HAP-1 (cell line): ENCODE measurements around the gene ZNF652.

Experiments
- DNase-seq, 2 experiments: peaks; one replicate each; pipeline ENCODE4 v3.0.0-alpha.2; 2016 to 2020; ENCODE audit warnings: low spot score in 2 of 2
- H3K27me3 ChIP-seq: fragments of 250-450 bp; sonication (Bioruptor Pico); 2 replicates; pipeline ENCODE4 v1.5.1; 2020; ENCODE audit warnings: low read depth, mild to moderate bottlenecking, moderate library complexity
- H3K36me3 ChIP-seq: fragments of 250-450 bp; sonication (Bioruptor Pico); replicated peaks from 2 replicates; pipeline ENCODE4 v1.5.1; 2020; ENCODE audit warnings: mild to moderate bottlenecking
- H3K4me1 ChIP-seq: fragments of 250-450 bp; sonication (Bioruptor Pico); 2 replicates; pipeline ENCODE4 v1.5.1; 2020; ENCODE audit warnings: mild to moderate bottlenecking
- H3K4me3 ChIP-seq: fragments of 250-450 bp; sonication (Bioruptor Pico); 2 replicates; pipeline ENCODE4 v1.5.1; 2020; ENCODE audit warnings: mild to moderate bottlenecking, moderate library complexity
- H3K9me3 ChIP-seq: fragments of 250-450 bp; sonication (Bioruptor Pico); 2 replicates; pipeline ENCODE4 v1.5.1; 2020; ENCODE audit warnings: mild to moderate bottlenecking, moderate library complexity
- in situ Hi-C: fragments of 300-500 bp; cut with MboI; formaldehyde crosslinking; loops from 3 replicates; pipeline ENCODE4 v1.14.3; 2020; ENCODE audit warnings: low sequenced_read_pairs, inconsistent platforms, mixed read lengths

ZNF652 gene

DNA sequence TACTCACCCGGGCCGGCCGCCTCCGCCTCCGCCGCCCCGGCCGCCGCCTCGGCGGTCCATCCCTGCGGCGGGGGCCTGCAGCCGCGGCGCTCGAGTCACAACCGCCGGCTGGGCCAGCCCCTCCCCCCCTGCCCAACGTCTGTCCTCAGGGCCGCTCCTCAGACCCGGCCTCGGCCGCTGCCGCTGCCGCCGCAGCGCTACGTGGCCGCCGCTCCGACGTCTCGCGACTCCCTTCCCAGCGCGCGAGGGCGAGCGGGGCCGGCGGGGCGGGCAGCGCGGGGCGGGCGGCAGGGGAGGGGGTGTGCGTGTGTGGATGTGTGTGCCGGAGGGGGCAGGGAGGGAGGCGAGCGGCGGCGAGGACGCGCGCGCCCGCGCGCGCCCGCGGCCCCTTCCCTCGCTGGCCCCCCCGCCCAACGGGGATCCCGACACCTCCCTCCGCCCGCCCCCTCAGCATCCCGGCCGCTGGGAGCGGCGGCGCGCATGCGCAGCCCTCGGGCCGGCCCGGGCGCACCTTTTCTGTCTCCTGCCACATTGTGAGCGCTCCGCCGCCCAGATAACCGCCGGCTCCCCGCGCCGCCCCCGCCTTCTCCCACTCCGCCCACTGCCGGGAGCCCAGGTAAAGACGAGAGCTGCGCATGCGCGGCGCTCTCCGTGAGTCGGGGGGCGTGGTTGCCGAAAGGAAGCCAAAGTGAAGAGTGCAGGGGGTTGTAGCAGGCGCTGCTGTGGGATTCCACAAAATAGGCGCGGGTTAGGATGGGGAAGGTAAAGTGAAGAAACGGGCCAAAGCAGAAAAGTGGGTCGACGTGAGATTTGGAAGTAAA, at the start of gene ZNF652:
TSS of gene ZNF652 (minus strand) at position 349 of the 821 bp plus-strand sequence. CDS start 44,525 bp downstream, outside the sequence.
- in situ Hi-C loops = no loop called here
- Histone ChIP-seq H3K4me3 (peak within 1 kb of the TSS; percentile 76), H3K27me3 (no peaks in the 10 kb centered on the region), H3K36me3 (no peaks in the 10 kb centered on the region), H3K9me3 (no peaks in the 10 kb centered on the region), H3K4me1 (peaks cover 14% of the 10 kb centered on the region)
- DNase-seq = peak; percentile 88 to 96

DNA sequence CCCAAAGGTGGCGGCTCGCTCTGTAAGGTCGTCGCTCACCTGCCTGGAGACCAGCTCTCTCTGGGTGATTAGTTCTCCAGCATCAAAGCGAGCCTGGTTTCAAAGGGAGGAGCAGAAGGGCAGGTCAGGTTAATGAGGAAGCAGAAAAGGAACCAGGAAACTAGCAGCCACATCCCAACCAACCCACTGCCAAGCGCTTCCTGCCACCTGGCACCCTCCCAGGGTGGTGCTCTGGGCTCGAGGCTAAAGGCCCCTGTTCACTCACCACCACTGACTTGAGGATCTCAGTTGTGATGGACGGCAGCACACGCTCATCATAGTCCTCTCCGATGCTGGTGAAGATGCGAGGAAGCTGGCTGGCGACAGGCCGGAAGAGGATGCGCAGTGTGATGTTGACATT, 47.0 kb upstream of the ZNF652 start:
- 0 out of 2 replicates have a peak, but pooled peaks cover 2% of the 10 kb centered on the region for H3K4me1 ChIP-seq
- in situ Hi-C loops = loop anchor here (10.0 kb wide), 2 partner anchors 146 to 296 kb away; partner anchors contain the start of gene SLC35B1
- H3K9me3 ChIP-seq = no peaks in the 10 kb centered on the region
- no peak overlapping the region for H3K4me3 ChIP-seq
- no peaks in the 10 kb centered on the region for H3K27me3 ChIP-seq
- no peak for DNase-seq
- H3K36me3 ChIP-seq = peaks cover 83% of the 10 kb centered on the region

DNA sequence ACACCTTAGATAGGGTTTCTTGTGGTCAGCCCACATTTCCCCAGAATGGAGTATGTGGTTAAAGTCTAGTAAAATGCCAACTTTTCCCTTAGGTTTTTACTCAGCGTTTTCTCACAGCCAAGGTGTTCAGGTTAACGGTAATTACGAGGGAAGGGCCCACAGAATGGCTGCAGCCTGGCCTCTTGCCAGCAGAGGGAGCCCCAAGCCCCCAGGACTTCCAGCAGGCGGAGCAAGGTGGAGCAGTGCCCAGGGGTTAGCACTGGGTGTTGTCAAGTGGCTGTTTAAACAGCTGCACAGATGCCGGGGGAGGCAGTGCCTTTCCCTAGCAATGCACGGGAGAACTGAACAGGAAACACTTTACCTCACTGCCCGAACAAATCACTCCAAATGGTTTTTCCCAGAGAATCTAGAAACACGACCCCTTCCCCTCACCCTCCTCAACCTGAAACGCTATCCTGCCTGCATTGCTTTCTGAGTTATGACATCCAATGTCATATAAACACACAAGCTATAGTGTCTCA, 46.0 kb upstream of the ZNF652 start:
- Histone ChIP-seq H3K9me3 (no peaks in the 10 kb centered on the region), H3K27me3 (no peaks in the 10 kb centered on the region), H3K4me1 (no peaks in the 10 kb centered on the region), H3K36me3 (peaks cover 85% of the 10 kb centered on the region), H3K4me3 (no peak overlapping the region)
- in situ Hi-C loops = loop anchor here (10.0 kb wide), 2 partner anchors 147 to 297 kb away; partner anchors contain the start of gene SLC35B1
- peak; percentile 54 to 85 for DNase-seq

DNA sequence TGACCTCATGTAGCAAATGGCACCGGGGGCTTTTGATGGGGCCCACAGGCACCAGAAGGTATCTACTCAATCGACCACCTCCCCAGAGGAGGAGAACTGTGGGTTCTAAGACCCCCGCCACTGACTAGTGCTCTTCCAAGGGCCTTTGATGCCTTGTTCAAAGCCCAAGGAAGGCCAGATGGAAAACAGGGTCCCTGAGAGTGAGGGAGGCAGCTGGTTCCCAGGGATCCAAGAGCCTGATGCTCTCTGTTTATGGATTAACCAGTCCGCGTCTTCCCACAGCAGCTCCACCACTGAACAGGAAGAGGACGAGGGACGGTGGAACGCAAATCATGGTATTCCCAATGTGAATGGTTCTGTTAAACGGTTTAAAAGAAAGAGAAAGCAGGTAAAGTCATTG, 45.0 kb upstream of the ZNF652 start:
- in situ Hi-C loops = loop anchor here (10.0 kb wide), 2 partner anchors 148 to 298 kb away; partner anchors contain the start of gene SLC35B1
- peaks cover 77% of the 10 kb centered on the region for H3K36me3 ChIP-seq
- H3K27me3 ChIP-seq = no peaks in the 10 kb centered on the region
- no peak for DNase-seq
- no peaks in the 10 kb centered on the region for H3K9me3 ChIP-seq
- H3K4me3 ChIP-seq = no peak overlapping the region
- no peaks in the 10 kb centered on the region for H3K4me1 ChIP-seq

DNA sequence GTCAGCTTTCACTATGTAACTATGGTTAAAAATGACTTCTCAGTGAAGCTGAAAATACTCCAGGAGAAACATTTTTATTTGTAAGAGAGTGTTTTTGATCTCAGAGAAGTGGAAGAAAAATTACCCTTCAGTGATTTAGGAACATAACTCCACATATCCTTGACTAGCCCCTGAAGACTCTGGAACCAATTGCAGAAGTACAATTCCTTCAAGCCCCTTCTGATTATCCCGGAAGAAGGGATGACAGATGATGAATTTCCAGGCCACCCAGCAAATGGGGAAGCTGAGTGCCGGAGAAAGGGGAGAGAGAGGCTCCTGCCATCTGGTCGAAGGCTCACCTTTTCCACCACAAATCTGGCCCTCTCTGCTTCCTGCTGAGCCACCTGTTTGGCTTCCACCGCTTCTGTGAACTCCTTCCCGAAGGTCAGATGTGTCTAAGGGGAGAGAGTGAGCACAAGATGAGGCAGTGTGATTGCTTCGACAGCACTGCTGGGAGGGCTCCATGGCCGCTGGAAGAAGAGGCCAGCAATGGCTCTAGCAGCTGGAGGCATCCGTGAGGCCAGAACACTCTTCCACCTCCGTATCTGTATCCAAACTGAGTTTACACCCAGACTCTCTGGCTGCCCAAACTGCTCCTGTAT, 44.5 kb upstream of the ZNF652 start:
- Histone ChIP-seq H3K9me3 (no peaks in the 10 kb centered on the region), H3K4me1 (no peaks in the 10 kb centered on the region), H3K36me3 (peaks cover 72% of the 10 kb centered on the region), H3K27me3 (no peaks in the 10 kb centered on the region), H3K4me3 (no peak overlapping the region)
- no peak for DNase-seq
- in situ Hi-C loops = loop anchor here (10.0 kb wide), 2 partner anchors 148 to 298 kb away; partner anchors contain the start of gene SLC35B1

DNA sequence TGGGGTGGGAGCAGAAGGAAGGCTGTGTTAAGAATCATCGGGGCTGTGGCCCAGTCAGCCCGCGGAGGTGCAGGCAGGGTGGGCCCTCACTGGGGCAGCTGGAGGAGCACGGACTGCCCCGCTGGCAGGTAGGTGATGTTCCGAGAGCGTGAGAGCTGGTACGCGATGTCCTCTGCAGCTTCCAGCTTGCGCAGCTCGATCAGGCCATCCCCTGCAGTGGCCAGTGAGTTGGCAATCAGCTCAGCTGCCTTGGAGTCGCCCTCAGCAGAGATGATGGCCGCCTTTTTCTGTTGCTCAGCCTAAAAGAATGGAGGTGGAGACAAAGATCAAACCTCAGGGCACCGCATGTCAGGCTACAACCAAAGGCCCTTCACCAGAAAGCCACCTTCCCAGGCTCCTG, 42.9 kb upstream of the ZNF652 start:
- no peaks in the 10 kb centered on the region for H3K27me3 ChIP-seq
- in situ Hi-C loops = loop anchor here (10.0 kb wide), 2 partner anchors 150 to 300 kb away; partner anchors contain the start of gene SLC35B1
- H3K9me3 ChIP-seq = no peaks in the 10 kb centered on the region
- H3K36me3 ChIP-seq = peaks cover 57% of the 10 kb centered on the region
- DNase-seq = no peak
- no peaks in the 10 kb centered on the region for H3K4me1 ChIP-seq
- H3K4me3 ChIP-seq = no peak overlapping the region

DNA sequence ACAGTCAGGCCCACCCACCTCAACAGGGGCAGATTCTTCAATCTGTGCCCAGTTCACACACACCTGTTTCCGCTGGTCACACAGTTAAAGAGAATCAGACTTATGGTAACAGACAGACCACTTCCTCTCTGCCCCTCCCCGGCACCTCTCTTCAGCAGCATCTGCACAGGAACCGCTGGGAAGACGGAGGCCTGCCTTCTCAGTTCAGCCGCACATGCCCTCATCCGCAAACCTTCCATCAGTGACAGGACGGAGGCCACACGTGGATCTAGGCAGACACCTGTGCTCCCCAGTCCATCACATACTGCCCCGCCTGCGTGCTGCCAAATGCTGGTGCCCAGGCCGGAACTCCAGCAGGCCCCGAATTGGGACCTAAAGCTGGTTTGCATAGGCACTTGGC, 42.3 kb upstream of the ZNF652 start:
- H3K27me3 ChIP-seq = no peaks in the 10 kb centered on the region
- DNase-seq = no peak
- peaks cover 54% of the 10 kb centered on the region for H3K36me3 ChIP-seq
- no peaks in the 10 kb centered on the region for H3K9me3 ChIP-seq
- no peaks in the 10 kb centered on the region for H3K4me1 ChIP-seq
- in situ Hi-C loops = loop anchor here (10.0 kb wide), 2 partner anchors 150 to 300 kb away; partner anchors contain the start of gene SLC35B1
- H3K4me3 ChIP-seq = no peak overlapping the region

DNA sequence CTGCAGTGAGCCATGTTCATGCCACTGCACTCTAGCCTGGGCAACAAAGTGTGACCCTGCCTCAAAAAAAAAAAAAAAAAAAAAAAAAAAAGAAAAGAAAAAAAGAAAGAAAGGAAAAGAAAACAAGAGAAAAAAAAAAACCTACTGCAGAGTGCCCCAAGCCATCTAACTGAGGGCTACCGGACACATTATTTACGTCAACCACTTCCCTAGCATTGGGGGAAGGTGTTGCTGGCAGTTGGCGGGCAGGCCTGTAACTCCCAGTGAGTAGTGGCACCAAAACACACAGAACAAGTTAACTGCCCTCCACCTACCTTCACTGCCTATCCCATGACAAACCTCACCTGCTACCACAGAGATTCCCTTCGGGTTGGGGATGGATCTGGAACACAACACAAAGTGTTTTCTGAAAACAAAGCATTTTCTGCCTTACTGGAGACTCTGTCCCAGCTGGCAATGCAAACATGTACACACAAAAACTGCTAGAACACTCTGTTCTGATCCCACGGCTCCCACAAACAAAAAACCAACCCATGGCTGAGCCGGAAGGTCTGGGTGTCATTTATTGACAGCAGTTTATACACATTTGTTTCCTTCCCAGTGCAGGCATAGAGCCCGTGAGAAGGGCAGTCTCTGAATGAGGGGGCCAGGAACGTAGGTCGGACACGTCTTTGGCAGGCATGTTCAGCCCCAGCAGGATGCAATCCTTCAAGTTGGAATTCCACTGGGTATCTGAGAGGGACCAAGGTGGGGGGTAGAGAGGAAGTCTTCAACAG, 41.7 kb upstream of the ZNF652 start:
- no peaks in the 10 kb centered on the region for H3K27me3 ChIP-seq
- H3K4me1 ChIP-seq = no peaks in the 10 kb centered on the region
- in situ Hi-C loops = loop anchor here (10.0 kb wide), 2 partner anchors 151 to 301 kb away; partner anchors contain the start of gene SLC35B1
- H3K4me3 ChIP-seq = no peak overlapping the region
- H3K9me3 ChIP-seq = no peaks in the 10 kb centered on the region
- DNase-seq = no peak
- peaks cover 49% of the 10 kb centered on the region for H3K36me3 ChIP-seq

DNA sequence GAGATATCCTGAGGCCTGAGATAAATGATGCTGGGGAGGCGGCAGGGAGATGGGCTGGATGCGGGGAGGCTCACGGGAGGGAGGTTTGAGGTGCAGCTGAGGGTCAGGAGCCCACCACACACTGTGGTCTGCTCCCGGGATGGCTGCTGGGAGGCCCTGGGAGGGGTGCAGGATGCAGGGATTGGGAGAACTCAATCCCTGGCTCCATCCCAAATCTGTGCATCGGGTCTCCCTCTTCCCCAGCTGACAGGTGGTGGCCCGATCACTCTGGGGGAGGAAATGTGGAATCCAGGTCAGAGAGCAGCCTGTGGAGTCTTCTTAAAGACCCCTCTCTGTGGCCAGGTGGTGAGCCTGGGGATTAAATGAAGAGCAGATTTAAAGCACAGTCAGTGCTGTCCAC, 40.7 kb upstream of the ZNF652 start:
- H3K9me3 ChIP-seq = no peaks in the 10 kb centered on the region
- H3K27me3 ChIP-seq = no peaks in the 10 kb centered on the region
- peaks cover 39% of the 10 kb centered on the region for H3K36me3 ChIP-seq
- H3K4me3 ChIP-seq = no peak overlapping the region
- in situ Hi-C loops = loop anchor here (10.0 kb wide), 2 partner anchors 152 to 302 kb away; partner anchors contain the start of gene SLC35B1
- H3K4me1 ChIP-seq = no peaks in the 10 kb centered on the region
- no peak for DNase-seq

DNA sequence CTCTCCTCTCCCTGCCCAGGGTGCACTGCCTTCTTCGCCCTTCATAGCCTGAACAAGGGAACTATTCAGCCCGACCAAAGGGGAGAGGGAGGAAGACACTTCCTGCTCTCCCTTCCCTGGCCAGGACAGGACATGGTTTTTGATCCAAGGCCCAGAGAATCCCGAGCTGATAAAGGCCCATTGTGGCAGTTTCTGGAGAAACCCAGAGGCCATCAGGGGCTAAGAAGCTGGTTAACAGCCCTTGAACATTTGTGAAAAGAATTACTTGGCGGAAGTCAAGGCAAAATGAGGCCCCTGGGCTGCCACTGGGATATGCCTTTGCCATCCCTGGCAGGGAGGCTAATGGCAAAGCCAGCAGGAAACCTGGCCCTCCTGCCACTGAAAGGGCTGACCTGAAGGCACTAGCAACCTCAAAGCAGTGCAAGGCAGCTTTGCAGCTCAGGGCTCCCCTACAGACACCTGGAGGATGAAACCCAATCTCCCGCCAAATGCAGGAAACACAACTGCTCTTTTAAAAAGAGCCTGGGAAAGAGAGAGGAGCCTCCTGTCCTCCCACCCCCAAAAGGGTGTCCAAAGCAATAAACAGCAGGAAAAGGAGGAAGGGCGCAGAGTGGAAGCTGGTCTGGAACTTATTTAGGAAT, 40.0 kb upstream of the ZNF652 start:
- H3K4me3 ChIP-seq = no peak overlapping the region
- no peak for DNase-seq
- H3K27me3 ChIP-seq = no peaks in the 10 kb centered on the region
- in situ Hi-C loops = loop anchor here (10.0 kb wide), 2 partner anchors 153 to 303 kb away; partner anchors contain the start of gene SLC35B1
- H3K36me3 ChIP-seq = peaks cover 33% of the 10 kb centered on the region
- H3K9me3 ChIP-seq = no peaks in the 10 kb centered on the region
- no peaks in the 10 kb centered on the region for H3K4me1 ChIP-seq

DNA sequence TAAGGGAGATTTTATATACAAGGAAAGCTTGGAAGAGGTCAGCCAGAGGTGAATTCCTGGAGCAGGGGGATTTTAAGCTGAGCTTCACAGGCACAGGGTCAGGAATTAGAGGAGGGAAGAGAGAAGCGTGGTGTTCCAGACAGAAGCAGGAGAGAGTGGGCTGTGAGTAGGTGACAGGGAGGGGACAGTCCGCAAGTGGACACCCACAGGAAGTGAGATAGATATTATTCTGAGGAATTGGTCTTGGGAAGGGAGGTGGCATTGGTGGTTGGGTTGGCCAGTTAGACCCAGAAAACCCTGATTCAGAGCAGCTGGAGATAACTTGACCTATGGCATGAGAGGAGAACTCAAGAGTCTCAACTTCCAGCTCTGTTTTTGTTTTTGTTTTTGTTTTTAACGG, 37.9 kb upstream of the ZNF652 start:
- peaks cover 14% of the 10 kb centered on the region for H3K36me3 ChIP-seq
- no peaks in the 10 kb centered on the region for H3K27me3 ChIP-seq
- in situ Hi-C loops = loop anchor here (5.0 to 25.0 kb wide), 4 partner anchors 83 to 305 kb away; partner anchors contain the start of gene SLC35B1
- DNase-seq = no peak
- H3K4me1 ChIP-seq = no peaks in the 10 kb centered on the region
- H3K9me3 ChIP-seq = no peaks in the 10 kb centered on the region
- no peak overlapping the region for H3K4me3 ChIP-seq

DNA sequence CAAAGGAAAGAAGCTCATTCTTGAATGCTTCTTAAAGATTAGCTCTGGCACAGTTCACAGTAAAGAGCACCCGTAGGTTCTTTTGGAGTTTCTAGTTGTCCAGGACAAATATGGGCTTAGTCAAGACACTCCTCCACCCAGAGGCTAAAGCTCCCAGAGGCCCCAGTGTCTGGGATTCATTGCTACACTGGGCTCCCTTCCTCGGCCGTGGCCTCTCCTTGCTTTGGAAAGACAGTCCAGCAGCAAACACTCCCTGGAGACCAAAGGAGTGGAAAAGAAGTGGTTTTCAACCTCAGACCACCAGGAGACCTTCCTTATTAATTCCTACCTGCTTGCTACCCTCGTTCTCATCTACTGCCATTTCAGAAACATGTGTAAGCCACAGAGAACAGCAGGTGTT, 35.5 kb upstream of the ZNF652 start:
- no peak for DNase-seq
- Histone ChIP-seq H3K36me3 (no peaks in the 10 kb centered on the region), H3K9me3 (no peaks in the 10 kb centered on the region), H3K27me3 (no peaks in the 10 kb centered on the region), H3K4me3 (no peak overlapping the region), H3K4me1 (no peaks in the 10 kb centered on the region)
- in situ Hi-C loops = loop anchor here (5.0 to 25.0 kb wide), 2 partner anchors 80 to 210 kb away; no protein-coding TSS in a partner anchor
